Endothelial cell (in vitro differentiated cells): ENCODE data around the gene NPR2. TPM values are rescaled to one million over a fixed set of nuclear protein-coding genes. Genes with fewer than 3 reads are reported as not detected.

ENCODE experiments used
- DNase-seq: peaks from one replicate; pipeline ENCODE4 v3.0.0; 2021; ENCODE audit warnings: low spot score
- H3K27ac Mint-ChIP-seq: one replicate; pipeline ENCODE4 v1.8.0; 2021; ENCODE audit warnings: mixed read lengths, inconsistent platforms; ENCODE audit not compliant: unreplicated experiment
- H3K27me3 Mint-ChIP-seq: one replicate; pipeline ENCODE4 v1.8.0; 2021; ENCODE audit warnings: mild to moderate bottlenecking, moderate library complexity, mixed read lengths, inconsistent platforms; ENCODE audit not compliant: unreplicated experiment
- H3K36me3 Mint-ChIP-seq: one replicate; pipeline ENCODE4 v1.8.0; 2021; ENCODE audit warnings: mild to moderate bottlenecking, low read depth, mixed read lengths, inconsistent platforms; ENCODE audit not compliant: unreplicated experiment
- H3K4me1 Mint-ChIP-seq: one replicate; pipeline ENCODE4 v1.8.0; 2021; ENCODE audit warnings: mild to moderate bottlenecking, mixed read lengths, inconsistent platforms; ENCODE audit not compliant: unreplicated experiment
- H3K4me3 Mint-ChIP-seq: one replicate; pipeline ENCODE4 v1.8.0; 2021; ENCODE audit warnings: mild to moderate bottlenecking, mixed read lengths, inconsistent platforms; ENCODE audit not compliant: unreplicated experiment
- H3K9me3 Mint-ChIP-seq: one replicate; pipeline ENCODE4 v1.8.0; 2021; ENCODE audit warnings: mixed read lengths, inconsistent platforms; ENCODE audit not compliant: unreplicated experiment
- total RNA-seq: library from RNA; stranded (reverse); fragmentation: NEBNext Ultra II Directional; extraction: Animal tissue kit (Norgen Biotek cat#: 25700); gene quantifications from one replicate; pipeline ENCODE4 v1.2.1, GENCODE V29; 2021; ENCODE audit not compliant: unreplicated experiment
- TF ChIP-seq, protein P1 (sequence below): fragments of 200-600 bp; sonication (generic); IDR thresholded peaks from one replicate; pipeline ENCODE4 v1.5.0; 2021; ENCODE audit warnings: antibody characterized with exemption; ENCODE audit not compliant: unreplicated experiment

NPR2 gene
- total RNA-seq, 1 donor from 2014 or later, result 30.8 TPM

DNA sequence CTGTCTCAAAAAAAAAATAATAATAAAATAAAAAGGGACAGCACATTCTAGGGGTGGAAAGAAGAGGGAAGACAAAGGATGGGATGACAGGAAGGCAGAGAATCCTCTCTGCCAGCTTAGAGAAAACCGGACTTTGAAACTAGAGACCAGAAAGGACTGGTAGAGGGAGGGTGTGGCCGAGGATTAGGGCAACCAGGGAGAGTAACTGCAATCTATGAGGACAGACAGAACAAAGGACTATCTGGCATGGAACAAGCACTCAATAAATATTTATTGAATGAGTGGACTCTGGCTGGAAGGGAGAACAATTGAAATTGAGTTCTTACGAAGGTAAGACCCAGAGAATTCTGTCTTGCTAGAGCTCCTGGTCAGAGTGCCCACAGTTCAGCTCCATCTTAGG, 44.8 kb upstream of the NPR2 start:
- TF ChIP-seq, protein P1, sequence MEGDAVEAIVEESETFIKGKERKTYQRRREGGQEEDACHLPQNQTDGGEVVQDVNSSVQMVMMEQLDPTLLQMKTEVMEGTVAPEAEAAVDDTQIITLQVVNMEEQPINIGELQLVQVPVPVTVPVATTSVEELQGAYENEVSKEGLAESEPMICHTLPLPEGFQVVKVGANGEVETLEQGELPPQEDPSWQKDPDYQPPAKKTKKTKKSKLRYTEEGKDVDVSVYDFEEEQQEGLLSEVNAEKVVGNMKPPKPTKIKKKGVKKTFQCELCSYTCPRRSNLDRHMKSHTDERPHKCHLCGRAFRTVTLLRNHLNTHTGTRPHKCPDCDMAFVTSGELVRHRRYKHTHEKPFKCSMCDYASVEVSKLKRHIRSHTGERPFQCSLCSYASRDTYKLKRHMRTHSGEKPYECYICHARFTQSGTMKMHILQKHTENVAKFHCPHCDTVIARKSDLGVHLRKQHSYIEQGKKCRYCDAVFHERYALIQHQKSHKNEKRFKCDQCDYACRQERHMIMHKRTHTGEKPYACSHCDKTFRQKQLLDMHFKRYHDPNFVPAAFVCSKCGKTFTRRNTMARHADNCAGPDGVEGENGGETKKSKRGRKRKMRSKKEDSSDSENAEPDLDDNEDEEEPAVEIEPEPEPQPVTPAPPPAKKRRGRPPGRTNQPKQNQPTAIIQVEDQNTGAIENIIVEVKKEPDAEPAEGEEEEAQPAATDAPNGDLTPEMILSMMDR, result no peak
- no peak for DNase-seq

GRCh38 chr9:35748242-35748857, 43.0 kb upstream of the NPR2 start:
- TF ChIP-seq, protein P1, result no peak
- DNase-seq, result no peak
- Mint-ChIP-seq H3K9me3 (no peaks in the 10 kb centered on the region), H3K27me3 (peaks cover 3% of the 10 kb centered on the region), H3K4me1 (peaks cover 71% of the 10 kb centered on the region), H3K4me3 (peak overlapping the region; percentile 96), H3K27ac (peak overlapping the region; percentile 84), H3K36me3 (peaks cover 49% of the 10 kb centered on the region)

More for the DNA sequence above, 44.8 kb upstream of the NPR2 start:
- Mint-ChIP-seq H3K4me1 (peaks cover 65% of the 10 kb centered on the region), H3K4me3 (peak overlapping the region; percentile 96), H3K27me3 (peaks cover 4% of the 10 kb centered on the region), H3K27ac (peak overlapping the region; percentile 48), H3K36me3 (peaks cover 51% of the 10 kb centered on the region), H3K9me3 (no peaks in the 10 kb centered on the region)

DNA sequence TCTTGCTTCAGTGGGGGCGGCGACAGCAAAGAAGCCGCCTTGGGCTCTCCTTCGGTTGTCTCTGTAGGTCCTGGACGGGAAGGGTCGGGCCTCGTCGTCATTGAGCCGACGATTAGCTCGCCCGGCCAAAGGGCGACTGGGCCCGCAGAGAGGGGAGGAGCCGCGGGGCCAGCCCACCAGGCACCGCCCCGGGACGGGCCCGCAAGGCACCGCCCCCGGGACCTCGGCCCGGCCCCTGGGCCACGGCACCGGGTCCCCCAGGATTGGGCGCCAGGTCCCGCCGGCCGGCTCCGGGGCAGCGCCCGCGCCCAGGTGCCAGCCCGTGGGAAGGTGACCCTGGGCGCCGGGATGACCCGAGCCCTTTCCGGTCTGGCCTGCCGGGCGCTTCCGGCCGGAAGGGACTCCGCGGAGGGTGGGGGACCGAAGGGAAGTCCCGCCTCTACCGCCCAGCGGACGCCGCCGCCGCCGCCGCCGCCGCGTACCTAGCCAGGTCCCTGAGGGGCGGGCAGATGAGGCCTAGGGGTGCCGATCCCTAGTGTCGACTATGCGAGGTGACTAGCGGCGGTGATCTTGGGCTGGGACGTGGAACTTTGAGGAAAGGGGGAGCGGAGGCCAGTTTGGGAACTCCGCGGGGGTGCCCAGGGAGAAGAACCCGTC, 42.4 kb upstream of the NPR2 start, which contains the start of the genes GBA2 and RGP1:
Gene GBA2 (minus strand): TSS at position 371 of the 657 bp plus-strand sequence. CDS start 524 bp downstream, outside the sequence.
Gene RGP1 (plus strand): TSS at position 430 of the 657 bp plus-strand sequence. CDS start 469 bp downstream, outside the sequence.
- Mint-ChIP-seq H3K27ac (peak within 1 kb of the TSS; percentile 95), H3K9me3 (no peaks in the 10 kb centered on the region), H3K36me3 (peaks cover 49% of the 10 kb centered on the region), H3K4me1 (peaks cover 74% of the 10 kb centered on the region), H3K27me3 (peaks cover 9% of the 10 kb centered on the region), H3K4me3 (peak within 1 kb of the TSS; percentile 96)
- DNase-seq, result peak; percentile 80
- TF ChIP-seq, protein P1, result no peak

DNA sequence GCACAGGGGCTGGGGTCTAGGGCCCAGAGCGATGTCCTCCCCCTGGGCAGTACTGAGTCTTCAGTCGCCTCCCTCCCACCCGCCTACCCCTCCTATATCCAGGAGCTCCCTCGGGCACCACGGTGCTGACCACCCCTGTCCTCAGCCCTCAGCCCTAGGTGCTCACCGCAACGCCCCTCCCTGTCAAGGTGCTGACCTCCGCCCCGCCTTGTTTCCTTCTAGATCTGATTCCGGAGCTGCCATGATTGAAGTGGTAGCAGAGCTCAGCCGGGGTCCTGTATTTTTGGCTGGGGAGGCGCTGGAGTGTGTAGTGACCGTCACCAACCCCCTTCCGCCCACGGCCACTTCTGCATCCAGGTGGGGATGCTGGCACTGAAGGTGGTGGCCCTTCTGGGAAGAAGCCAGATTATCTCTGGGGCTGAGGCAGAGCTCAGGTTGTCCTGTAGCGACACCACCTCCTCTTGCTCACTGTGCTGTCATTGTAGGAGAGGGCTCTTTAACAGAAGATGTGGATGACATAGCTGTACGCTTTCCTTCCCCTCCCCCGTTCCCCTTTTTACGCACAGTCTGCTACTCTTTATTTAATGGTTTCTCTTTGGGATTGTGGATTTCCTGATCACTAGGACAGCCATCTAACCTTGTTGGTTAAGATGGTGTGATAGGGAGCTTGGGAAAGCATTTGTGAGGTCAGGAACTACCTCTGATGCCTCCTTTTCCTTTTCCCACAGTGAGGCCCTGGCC, 41.7 kb upstream of the NPR2 start:
- Mint-ChIP-seq H3K36me3 (peaks cover 47% of the 10 kb centered on the region), H3K4me3 (peak overlapping the region; percentile 93), H3K27me3 (peaks cover 10% of the 10 kb centered on the region), H3K9me3 (no peaks in the 10 kb centered on the region), H3K4me1 (peaks cover 72% of the 10 kb centered on the region), H3K27ac (peak overlapping the region; percentile 95)
- TF ChIP-seq, protein P1, result no peak
- DNase-seq, result peak; percentile 30

DNA sequence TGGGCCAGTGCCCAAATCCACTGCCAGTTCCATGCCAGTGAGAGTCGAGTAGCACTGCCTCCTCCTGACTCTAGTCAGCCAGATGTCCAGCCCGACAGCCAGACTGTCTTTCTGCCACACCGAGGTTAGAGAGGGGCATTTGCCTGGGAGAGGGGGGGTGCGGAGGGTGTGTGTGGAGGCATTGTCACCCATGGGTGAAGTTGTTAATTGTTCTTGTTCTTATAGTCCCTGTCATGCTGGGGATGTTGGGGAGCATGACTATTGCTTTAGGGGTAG, 41.2 kb upstream of the NPR2 start:
- Mint-ChIP-seq H3K4me3 (peak overlapping the region; percentile 93), H3K36me3 (peaks cover 47% of the 10 kb centered on the region), H3K4me1 (peaks cover 72% of the 10 kb centered on the region), H3K27ac (peak overlapping the region; percentile 95), H3K27me3 (peaks cover 10% of the 10 kb centered on the region), H3K9me3 (no peaks in the 10 kb centered on the region)
- DNase-seq, result no peak
- TF ChIP-seq, protein P1, result no peak
